Esophagus muscularis mucosa (tissue), 4 donors: ENCODE measurements around the gene KCNN1. TPM values are rescaled to one million over a fixed set of nuclear protein-coding genes. Genes with fewer than 3 reads are reported as not detected.

Experiments used
- DNase-seq: peaks from one replicate; pipeline ENCODE4 v3.0.0-alpha.2; 2017; ENCODE audit errors: extremely low spot score
- H3K27ac ChIP-seq, 4 donors: fragments of 200-600 bp; sonication (generic); replicated peaks in 1 of 4; 1 replicate in 3 of 4; 2 replicates in 1 of 4; pipeline ENCODE4 v1.5.1; 2016 to 2019; ENCODE audit warnings: mild to moderate bottlenecking in 1 of 4
- H3K27me3 ChIP-seq, 4 donors: fragments of 200-600 bp; sonication (generic); one replicate each; pipeline versions ENCODE4 v1.5.1 to v1.6.0; 2016 to 2019
- H3K36me3 ChIP-seq, 4 donors: fragments of 200-600 bp; sonication (generic); one replicate each; pipeline ENCODE4 v1.5.1; 2016 to 2019
- H3K4me1 ChIP-seq, 4 donors: fragments of 200-600 bp; sonication (generic); one replicate each; pipeline ENCODE4 v1.5.1; 2016 to 2019
- H3K4me3 ChIP-seq, 4 donors: fragments of 200-600 bp; sonication (generic); 1 replicate in 2 of 4; 2 replicates in 2 of 4; pipeline ENCODE4 v1.5.1; 2016 to 2019; ENCODE audit warnings: mild to moderate bottlenecking in 4 of 4, moderate library complexity in 1 of 4
- H3K9me3 ChIP-seq, 4 donors: fragments of 200-600 bp; sonication (generic); 1 replicate in 3 of 4; 2 replicates in 1 of 4; pipeline ENCODE4 v1.5.1; 2016 to 2019
- EP300 ChIP-seq: sonication (generic); formaldehyde crosslinking; IDR thresholded peaks from one replicate; pipeline ENCODE4 v1.6.1; 2017; ENCODE audit warnings: antibody characterized with exemption
- POLR2A ChIP-seq: fragments of 450-650 bp; IDR thresholded peaks from one replicate; pipeline ENCODE4 v1.6.1; 2017; ENCODE audit warnings: antibody characterized with exemption, moderate library complexity, mild to moderate bottlenecking, low read depth
- POLR2AphosphoS5 ChIP-seq, 2 donors: sonication (generic); formaldehyde crosslinking; IDR thresholded peaks; one replicate each; pipeline ENCODE4 v1.6.1; 2017; ENCODE audit warnings: antibody characterized with exemption in 2 of 2
- WGBS: methylation state at CpG from one replicate; pipeline ENCODE4 v1.1.5; 2018; 5-methylcytosine and 5-hydroxymethylcytosine counted together
- intact Hi-C: fragments of 100-400 bp; cut with DNase I; formaldehyde crosslinking; loops from one replicate; pipeline ENCODE4 v1.15.1; 2023
- total RNA-seq, 4 donors: library from RNA; depleted of rRNA; stranded (reverse); fragments of >200 nt; gene quantifications; one replicate each; pipeline versions ENCODE4 v1.1.0 to v1.2.1, GENCODE V29; 2016
- TF ChIP-seq, protein P1 (sequence below), 3 experiments: fragments of 200-600 bp in 2 of 3; fragments of 450-650 bp in 1 of 3; sonication (generic) in 2 of 3; IDR thresholded peaks; one replicate each; pipeline ENCODE4 v1.5.1; 2017 to 2019; ENCODE audit warnings: antibody characterized with exemption in 3 of 3, mild to moderate bottlenecking in 2 of 3, moderate library complexity in 1 of 3

KCNN1 gene
- total RNA-seq, 4 donors from 2014 or later, result 0.17 to 0.23 TPM; not detected in 2

DNA sequence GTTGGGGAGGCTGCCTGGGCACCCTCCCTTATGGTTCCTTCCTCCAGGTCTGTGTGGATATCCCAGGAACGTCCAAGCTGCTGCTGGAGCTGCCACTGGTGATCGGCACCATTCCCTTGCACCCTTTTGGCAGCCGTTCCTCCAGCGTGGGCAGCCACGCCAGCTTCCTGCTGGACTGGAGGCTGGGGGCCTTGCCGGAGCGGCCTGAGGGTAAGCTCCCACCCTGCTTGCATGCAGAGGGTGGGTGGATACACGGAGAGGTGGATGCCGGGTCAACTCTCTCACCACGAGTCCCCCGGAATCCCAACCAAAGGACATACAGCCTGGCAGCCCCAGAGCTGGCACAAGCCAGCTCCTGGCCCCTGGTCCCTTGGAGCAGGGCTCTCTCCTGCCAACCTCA is 43.2 kb downstream of the KCNN1 start:
- peak overlapping the region; percentile 58 to 70 (median 65) for H3K4me3 ChIP-seq
- DNase-seq, result no peak

DNA sequence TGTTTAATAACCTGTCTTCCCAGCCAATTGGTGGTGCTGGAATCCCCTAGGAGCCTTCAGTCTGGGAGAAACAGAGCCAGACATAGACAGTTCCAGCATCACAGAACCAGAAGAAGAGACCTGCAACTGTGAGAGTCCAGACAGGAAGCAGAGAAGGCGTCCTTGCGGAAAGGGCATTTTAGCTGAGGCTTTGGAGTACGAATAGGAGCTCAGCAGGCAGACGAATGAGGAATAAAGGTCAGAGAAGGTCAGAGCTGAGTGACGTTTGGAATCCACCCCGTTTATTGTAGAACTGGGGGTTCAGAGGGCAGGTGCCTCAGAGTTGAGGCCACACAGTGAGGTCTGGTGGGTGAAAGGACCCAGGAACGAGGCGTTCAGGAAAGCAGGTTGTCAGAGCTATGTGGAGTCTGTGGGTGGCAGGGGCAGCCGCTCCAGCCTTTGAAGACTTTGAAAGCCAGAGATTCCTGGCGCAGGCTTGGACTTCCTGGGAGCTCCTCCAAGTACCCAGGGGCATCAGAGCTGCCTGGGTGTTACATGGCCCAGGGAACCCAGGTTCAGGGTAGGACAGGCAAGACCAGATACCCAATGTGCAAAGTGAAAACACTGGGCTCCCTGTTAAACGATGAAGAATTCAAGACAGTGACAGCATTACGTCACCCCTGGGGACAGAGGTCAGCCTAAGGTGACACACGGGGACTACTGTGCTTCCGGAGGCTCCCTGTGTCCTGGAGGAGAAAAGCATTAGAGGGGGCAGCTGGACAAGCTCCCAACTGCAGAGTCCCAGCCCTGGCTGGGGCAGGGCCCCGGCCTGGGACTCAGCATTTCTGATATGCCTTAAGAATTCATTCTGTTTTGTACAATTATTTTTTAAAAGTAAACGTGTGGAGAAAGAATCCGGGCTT is 46.6 kb downstream of the KCNN1 start:
- DNase-seq, result no peak
- Histone ChIP-seq H3K27me3 (no peaks in the 10 kb centered on the region), H3K4me3 (peak overlapping the region in 1 of 4 donors; percentile 12), H3K36me3 (peaks cover 39 to 74% (median 63%) of the 10 kb centered on the region in 4 donors), H3K27ac (peak overlapping the region; percentile 22 to 65 (median 54)), H3K4me1 (peaks cover 63 to 98% (median 78%) of the 10 kb centered on the region in 4 donors), H3K9me3 (no peaks in the 10 kb centered on the region)
- WGBS, result 65% methylated on average over 17 of the region's 17 CpGs
- intact Hi-C loops, result no loop called here
- no peak for TF ChIP-seq POLR2AphosphoS5 (IDR thresholded peaks at IDR 0.05)
- TF ChIP-seq POLR2A, result no peak
- TF ChIP-seq, protein P1, sequence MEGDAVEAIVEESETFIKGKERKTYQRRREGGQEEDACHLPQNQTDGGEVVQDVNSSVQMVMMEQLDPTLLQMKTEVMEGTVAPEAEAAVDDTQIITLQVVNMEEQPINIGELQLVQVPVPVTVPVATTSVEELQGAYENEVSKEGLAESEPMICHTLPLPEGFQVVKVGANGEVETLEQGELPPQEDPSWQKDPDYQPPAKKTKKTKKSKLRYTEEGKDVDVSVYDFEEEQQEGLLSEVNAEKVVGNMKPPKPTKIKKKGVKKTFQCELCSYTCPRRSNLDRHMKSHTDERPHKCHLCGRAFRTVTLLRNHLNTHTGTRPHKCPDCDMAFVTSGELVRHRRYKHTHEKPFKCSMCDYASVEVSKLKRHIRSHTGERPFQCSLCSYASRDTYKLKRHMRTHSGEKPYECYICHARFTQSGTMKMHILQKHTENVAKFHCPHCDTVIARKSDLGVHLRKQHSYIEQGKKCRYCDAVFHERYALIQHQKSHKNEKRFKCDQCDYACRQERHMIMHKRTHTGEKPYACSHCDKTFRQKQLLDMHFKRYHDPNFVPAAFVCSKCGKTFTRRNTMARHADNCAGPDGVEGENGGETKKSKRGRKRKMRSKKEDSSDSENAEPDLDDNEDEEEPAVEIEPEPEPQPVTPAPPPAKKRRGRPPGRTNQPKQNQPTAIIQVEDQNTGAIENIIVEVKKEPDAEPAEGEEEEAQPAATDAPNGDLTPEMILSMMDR (IDR thresholded peaks at IDR 0.05), result no peak

More for the DNA sequence above, 43.2 kb downstream of the KCNN1 start:
- peaks cover 45 to 83% (median 71%) of the 10 kb centered on the region in 4 donors for H3K4me1 ChIP-seq
- no peaks in the 10 kb centered on the region for H3K9me3 ChIP-seq
- no CpG with 5 or more reads among the region's 11 CpGs for WGBS
- peak overlapping the region; percentile 16 to 92 (median 60) for H3K27ac ChIP-seq
- no peaks in the 10 kb centered on the region for H3K27me3 ChIP-seq
- H3K36me3 ChIP-seq, result peaks cover 39 to 68% (median 58%) of the 10 kb centered on the region in 4 donors
- TF ChIP-seq POLR2AphosphoS5 (IDR thresholded peaks at IDR 0.05) (no peak), EP300 (no peak), POLR2A (no peak)
- TF ChIP-seq, protein P1 (IDR thresholded peaks at IDR 0.05), result no peak
- intact Hi-C loops, result no loop called here

DNA sequence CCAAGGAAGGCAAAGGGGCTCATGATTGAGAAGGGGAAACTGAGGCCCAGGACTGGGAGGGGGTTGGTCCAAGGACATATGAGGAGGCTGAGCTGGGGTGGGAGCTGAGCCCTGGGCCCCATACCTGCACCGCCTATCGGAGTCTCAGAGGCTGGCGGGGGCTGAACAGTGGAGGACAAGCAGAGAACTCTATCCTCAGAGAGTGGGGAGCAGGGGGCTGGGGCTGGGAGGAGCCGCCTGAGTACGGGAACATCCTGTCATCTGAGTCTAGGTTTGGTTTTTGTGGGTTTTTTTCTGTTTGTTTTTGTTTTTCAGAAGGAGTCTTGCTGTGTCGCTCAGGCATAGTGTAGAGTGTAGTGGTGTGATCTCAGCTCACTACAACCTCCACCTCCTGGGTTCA is 47.3 kb downstream of the KCNN1 start:
- DNase-seq, result no peak
- Histone ChIP-seq H3K27ac (peak overlapping the region; percentile 22 to 65 (median 54)), H3K36me3 (peaks cover 39 to 67% (median 59%) of the 10 kb centered on the region in 4 donors), H3K27me3 (no peaks in the 10 kb centered on the region), H3K4me1 (peaks cover 64 to 98% (median 78%) of the 10 kb centered on the region in 4 donors), H3K9me3 (no peaks in the 10 kb centered on the region), H3K4me3 (no peak overlapping the region)
- TF ChIP-seq POLR2AphosphoS5 (IDR thresholded peaks at IDR 0.05), result no peak
- no peak for TF ChIP-seq EP300
- TF ChIP-seq POLR2A, result no peak
- TF ChIP-seq, protein P1 (IDR thresholded peaks at IDR 0.05), result no peak
- intact Hi-C loops, result no loop called here
- WGBS, result 85% methylated on average over 6 of the region's 6 CpGs

DNA sequence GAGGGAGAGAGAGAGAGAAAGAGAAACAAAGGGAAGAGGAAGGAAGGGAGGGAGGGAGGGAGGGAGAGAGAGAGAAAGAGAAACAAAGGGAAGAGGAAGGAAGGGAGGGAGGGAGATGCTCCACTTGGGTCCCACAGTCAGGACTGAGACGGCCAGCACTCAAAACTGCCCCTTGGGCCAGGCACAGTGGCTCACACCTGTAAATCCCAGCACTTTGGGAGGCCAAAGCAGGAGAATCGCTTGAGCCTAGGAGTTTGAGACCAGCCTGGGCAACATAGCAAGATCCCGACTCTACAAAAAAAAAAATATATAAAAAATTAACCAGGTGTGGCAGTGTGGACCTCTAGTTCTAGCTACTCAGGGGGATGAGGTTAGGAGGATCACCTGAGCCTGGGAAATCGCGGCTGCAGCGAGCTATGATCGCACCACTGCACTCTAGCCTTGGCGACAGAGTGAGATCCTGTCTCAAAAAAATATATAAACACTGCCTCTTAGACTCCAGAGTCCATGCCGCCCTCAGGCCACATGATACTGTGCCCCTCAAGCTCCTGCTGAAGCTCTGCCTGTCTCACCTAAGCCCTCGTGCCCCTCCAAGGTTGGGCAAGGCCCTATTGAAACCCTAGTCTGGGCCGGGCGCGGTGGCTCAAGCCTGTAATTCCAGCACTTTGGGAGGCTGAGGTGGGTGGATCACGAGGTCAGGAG is 49.5 kb downstream of the KCNN1 start:
- H3K4me3 ChIP-seq, result no peak overlapping the region
- TF ChIP-seq EP300, result no peak
- TF ChIP-seq POLR2AphosphoS5 (IDR thresholded peaks at IDR 0.05), result no peak
- TF ChIP-seq, protein P1 (IDR thresholded peaks at IDR 0.05), result no peak
- TF ChIP-seq POLR2A, result no peak
- peaks cover 77 to 98% (median 80%) of the 10 kb centered on the region in 4 donors for H3K4me1 ChIP-seq
- no peaks in the 10 kb centered on the region for H3K9me3 ChIP-seq
- DNase-seq, result no peak
- H3K27ac ChIP-seq, result peak overlapping the region; percentile 75 to 85 (median 84)
- H3K27me3 ChIP-seq, result no peaks in the 10 kb centered on the region
- peaks cover 18 to 45% (median 39%) of the 10 kb centered on the region in 4 donors for H3K36me3 ChIP-seq
- WGBS, result 92% methylated on average over 13 of the region's 14 CpGs
- intact Hi-C loops, result no loop called here
